ENCODE results near the gene MORC4.

DNA sequence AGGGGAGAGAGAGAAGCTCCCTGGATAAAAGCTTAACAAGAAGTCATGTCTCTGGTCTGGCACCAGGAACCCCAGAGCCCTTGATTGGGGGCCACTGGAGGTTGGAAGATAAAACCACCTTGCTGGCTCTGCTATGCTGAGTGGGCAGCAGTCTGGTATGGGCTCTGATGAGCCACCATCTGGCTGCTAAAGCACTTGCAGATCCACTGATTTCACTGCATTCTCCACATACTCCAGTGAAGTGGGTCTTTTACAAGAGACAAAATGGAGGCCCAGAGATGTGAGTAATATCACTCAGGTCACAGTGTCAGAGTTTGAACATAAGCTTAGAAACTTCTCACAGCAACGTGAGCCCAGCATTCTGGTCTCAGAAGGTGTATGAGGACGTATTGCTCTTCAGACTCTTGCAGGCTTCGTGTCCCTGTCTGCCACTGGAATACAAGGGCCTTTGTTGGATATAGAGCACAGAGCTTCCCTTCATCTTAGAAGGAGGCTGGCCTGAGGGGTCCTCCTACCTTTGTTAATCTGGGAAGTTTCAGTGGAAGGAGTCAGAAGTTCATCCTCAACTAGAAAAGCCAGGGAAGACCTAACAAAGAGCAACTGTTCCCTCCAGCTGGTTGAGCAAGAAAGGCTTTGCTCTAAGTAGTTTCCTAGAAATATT is 68.1 kb downstream of the MORC4 start:
- TF ChIP-seq POLR2A (IDR thresholded peaks at IDR 0.05; ENCODE audit: low read length) (no peak), JUNB (IDR thresholded peaks at IDR 0.05) (no peak), MYC (IDR thresholded peaks at IDR 0.05; ENCODE audit: borderline replicate concordance, low read length) (no peak), ZFP36 (IDR thresholded peaks at IDR 0.05; ENCODE audit: borderline replicate concordance, partially characterized antibody) (no peak), MAZ (IDR thresholded peaks at IDR 0.05; ENCODE audit: borderline replicate concordance, low read depth, low read length) (no peak), TP53 (CRISPR knock-in tag; IDR thresholded peaks at IDR 0.05) (no peak), ESRRA (IDR thresholded peaks at IDR 0.05; ENCODE audit: borderline replicate concordance, low read length) (no peak), CBX8 (IDR thresholded peaks at IDR 0.05) (no peak)
- TF ChIP-seq, protein P1, sequence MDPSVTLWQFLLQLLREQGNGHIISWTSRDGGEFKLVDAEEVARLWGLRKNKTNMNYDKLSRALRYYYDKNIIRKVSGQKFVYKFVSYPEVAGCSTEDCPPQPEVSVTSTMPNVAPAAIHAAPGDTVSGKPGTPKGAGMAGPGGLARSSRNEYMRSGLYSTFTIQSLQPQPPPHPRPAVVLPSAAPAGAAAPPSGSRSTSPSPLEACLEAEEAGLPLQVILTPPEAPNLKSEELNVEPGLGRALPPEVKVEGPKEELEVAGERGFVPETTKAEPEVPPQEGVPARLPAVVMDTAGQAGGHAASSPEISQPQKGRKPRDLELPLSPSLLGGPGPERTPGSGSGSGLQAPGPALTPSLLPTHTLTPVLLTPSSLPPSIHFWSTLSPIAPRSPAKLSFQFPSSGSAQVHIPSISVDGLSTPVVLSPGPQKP (IDR thresholded peaks at IDR 0.05; ENCODE audit: low read depth, low read length), result no peak
- TF ChIP-seq, protein P2, sequence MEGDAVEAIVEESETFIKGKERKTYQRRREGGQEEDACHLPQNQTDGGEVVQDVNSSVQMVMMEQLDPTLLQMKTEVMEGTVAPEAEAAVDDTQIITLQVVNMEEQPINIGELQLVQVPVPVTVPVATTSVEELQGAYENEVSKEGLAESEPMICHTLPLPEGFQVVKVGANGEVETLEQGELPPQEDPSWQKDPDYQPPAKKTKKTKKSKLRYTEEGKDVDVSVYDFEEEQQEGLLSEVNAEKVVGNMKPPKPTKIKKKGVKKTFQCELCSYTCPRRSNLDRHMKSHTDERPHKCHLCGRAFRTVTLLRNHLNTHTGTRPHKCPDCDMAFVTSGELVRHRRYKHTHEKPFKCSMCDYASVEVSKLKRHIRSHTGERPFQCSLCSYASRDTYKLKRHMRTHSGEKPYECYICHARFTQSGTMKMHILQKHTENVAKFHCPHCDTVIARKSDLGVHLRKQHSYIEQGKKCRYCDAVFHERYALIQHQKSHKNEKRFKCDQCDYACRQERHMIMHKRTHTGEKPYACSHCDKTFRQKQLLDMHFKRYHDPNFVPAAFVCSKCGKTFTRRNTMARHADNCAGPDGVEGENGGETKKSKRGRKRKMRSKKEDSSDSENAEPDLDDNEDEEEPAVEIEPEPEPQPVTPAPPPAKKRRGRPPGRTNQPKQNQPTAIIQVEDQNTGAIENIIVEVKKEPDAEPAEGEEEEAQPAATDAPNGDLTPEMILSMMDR (IDR thresholded peaks at IDR 0.05), result no peak
- TF ChIP-seq, protein P3, sequence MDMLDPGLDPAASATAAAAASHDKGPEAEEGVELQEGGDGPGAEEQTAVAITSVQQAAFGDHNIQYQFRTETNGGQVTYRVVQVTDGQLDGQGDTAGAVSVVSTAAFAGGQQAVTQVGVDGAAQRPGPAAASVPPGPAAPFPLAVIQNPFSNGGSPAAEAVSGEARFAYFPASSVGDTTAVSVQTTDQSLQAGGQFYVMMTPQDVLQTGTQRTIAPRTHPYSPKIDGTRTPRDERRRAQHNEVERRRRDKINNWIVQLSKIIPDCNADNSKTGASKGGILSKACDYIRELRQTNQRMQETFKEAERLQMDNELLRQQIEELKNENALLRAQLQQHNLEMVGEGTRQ (IDR thresholded peaks at IDR 0.05), result no peak
